HG03064 (cell line): Measurements from ENCODE around the gene AAMP.

Experiments
- ATAC-seq: cut with Tn5 transposase; IDR thresholded peaks from one replicate; pipeline ENCODE4 v1.9.1; 2021; ENCODE audit warnings: low read depth; ENCODE audit not compliant: unreplicated experiment

Gene AAMP

DNA sequence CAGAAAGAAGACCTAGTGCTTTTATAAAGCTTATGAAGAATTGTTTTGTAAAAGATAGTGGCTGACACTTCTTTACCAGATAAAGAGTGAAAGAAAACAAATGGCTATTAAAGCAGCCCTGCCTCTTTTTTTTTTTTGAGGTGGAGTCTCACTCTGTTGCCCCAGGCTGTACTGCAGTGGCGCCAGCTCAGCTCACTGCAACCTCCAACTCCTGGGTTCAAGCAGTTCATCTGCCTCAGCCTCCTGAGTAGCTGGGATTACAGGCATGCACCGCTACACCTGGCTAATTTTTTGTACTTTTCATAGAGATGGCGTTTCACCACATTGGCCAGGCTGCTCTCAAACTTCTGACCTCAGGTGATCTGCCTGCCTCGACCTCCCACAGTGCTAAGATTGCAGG lies 40.1 kb downstream of the AAMP start:
- ATAC-seq, result no peak

- ATAC-seq, result peak; percentile 85
These were observed 40.7 kb downstream of the AAMP start for GRCh38 chr2:218229239-218229638.

GRCh38 chr2:218228366-218229090 lies 41.4 kb downstream of the AAMP start:
- ATAC-seq, result no peak

- ATAC-seq, result no peak
These were observed 43.0 kb downstream of the AAMP start for GRCh38 chr2:218226903-218227302.

- ATAC-seq, result no peak
These were observed 45.8 kb downstream of the AAMP start for GRCh38 chr2:218224186-218224585.

- ATAC-seq, result no peak
These were observed 46.9 kb downstream of the AAMP start for GRCh38 chr2:218223046-218223445.

GRCh38 chr2:218221000-218221399 lies 48.9 kb downstream of the AAMP start:
- ATAC-seq, result no peak

DNA sequence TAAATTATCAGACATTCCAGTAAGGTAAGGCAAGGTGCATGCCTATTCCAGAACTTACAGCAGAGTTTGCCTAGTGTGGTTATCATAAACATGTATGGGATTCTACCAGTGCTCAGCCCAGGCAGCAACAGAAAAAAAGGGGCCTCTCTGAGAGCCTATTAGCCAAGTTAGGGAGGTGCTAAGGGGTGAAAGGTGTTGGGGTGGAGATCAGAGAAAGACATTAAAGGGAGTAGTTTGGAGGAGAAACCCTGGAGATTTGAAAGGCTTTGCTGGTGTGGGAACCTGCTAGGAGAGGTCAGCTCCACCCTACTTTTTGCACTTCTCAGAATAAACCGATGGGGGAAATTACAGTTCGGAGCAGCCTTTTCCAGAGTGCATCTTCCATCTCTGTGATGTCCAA lies 50.0 kb downstream of the AAMP start:
- ATAC-seq, result no peak

DNA sequence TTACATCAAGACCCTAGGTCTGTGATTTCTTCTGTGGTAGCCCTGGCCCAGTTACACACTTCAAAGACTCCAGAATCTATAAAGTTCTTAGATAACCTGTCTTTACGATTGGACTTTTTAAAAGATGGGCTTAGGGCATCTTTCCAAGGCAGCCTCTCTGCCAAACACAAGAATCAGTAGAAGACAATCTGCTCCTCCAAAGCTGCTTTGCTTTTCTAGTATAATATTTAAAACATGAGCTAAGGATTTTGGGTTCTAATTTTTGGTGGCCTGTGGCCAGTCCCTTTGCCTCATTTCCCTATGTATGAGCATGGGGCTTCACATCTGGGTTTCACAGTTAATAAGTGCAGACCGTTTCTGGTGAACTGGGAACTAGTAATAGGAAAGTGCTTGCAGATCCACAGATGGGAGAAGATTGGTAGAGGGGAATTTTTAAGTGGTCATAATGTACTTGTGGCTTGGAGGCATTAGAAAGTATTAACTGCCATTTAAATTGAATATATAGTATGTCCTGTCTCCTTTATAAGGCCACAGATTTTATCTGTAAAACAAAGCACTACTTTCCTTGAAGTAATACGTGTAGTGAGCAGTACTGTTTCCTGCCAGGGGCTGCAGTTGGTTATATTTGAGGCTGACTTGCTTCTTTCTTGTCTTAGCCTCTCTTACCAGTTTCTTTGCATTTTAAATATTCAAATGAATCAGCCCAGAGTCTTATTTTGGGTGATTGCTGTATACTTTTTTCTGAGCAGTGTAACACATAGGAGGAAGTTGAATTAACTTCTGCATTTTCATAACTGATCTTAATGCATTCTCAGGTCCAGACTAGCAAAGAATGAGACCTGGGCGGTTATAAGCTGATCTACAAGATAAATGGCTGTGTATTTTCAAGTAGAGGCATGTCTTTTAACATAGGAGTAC lies 51.4 kb downstream of the AAMP start:
- ATAC-seq, result peak; percentile 50

DNA sequence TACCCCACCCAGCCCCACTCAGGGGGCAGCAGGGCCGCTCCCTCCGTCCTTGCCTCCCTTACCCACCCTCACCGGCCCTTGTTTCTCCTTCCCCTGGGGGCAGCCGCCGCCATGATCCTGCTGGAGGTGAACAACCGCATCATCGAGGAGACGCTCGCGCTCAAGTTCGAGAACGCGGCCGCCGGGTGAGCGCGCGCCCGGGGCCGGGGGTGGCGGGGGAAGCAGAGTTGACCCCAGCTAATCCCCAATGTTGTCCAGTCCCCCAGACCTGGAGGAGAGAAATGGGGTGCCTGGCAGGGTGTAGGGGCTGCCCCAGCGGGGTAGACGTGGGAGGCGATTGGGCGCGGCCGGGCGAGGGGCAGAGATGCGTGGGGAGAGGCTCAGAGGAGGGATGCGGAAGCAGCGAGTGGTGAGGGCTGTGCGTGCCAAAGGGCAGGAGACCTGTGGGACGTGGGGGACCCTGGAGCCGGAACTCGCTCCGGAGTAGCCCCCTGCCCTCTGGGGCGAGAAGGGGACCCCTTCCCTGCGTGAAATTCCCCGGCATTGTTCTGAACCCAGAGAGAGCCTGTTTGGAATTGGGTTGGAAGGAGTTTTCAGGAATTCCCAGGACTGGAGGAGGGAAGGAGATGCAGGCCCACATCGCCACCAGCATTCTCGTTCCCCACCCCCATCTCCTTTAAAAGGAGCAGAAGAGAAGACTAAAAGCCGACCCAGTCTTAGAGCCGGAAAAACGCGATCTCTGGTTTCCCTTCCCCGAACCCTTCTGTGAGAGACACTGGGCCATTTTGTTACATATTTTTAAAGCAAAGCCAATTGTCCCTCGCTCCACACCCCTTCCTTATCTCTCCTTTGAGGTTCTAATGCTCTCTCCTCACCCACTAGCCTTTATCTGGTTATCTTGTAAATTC lies 52.3 kb downstream of the AAMP start:
- no peak for ATAC-seq

GRCh38 chr2:218216674-218217359 lies 53.1 kb downstream of the AAMP start, which contains the start of gene ARPC2:
ARPC2 (plus strand) TSS chr2:218217189; CDS start chr2:218217471, 282 bp downstream.
- peak; percentile 44 for ATAC-seq

DNA sequence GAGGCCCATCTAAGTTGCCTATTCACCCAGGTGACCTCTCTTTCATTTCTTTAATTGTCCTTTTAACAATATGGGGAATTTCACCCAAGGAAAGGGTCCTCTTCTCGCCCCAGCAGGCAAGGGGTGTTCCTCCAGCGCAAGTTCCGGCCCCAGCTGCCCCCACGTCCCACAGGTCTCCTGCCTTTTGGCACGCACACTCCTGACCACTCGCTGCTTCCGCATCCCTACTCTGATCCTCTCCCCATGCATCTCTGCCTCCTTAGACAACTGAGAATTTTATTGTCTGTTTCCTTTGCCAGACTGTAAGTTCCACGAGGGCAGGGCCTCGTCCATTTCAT lies 53.6 kb downstream of the AAMP start:
- ATAC-seq, result no peak
